GM23248 (cell line): ENCODE results near the gene IRF1. TPM values are rescaled to one million over a fixed set of nuclear protein-coding genes. Genes with fewer than 3 reads are reported as not detected.

Source experiments
- DNase-seq: peaks from one replicate; pipeline ENCODE4 v3.0.0-alpha.2; 2015
- H2AFZ ChIP-seq: fragments of 200-600 bp; sonication (generic); 2 replicates; pipeline ENCODE4 v1.6.1; 2016; ENCODE audit warnings: antibody characterized with exemption
- H3F3A ChIP-seq: fragments of 200-600 bp; sonication (generic); 2 replicates; pipeline ENCODE4 v1.6.1; 2016; ENCODE audit warnings: mild to moderate bottlenecking, antibody characterized with exemption, mixed run types; ENCODE audit not compliant: insufficient read depth
- H3K27ac ChIP-seq: fragments of 200-600 bp; sonication (generic); 2 replicates; pipeline ENCODE4 v1.5.1; 2016; ENCODE audit warnings: mild to moderate bottlenecking
- H3K27me3 ChIP-seq: fragments of 200-600 bp; sonication (generic); replicated peaks from 2 replicates; pipeline ENCODE4 v1.6.1; 2016; ENCODE audit warnings: mild to moderate bottlenecking; ENCODE audit not compliant: insufficient read depth
- H3K36me3 ChIP-seq: fragments of 200-600 bp; sonication (generic); 2 replicates; pipeline ENCODE4 v1.6.1; 2016; ENCODE audit warnings: low read depth, mild to moderate bottlenecking
- H3K4me1 ChIP-seq: fragments of 200-600 bp; sonication (generic); 2 replicates; pipeline ENCODE4 v1.6.1; 2016; ENCODE audit warnings: mild to moderate bottlenecking; ENCODE audit not compliant: insufficient read depth
- H3K4me2 ChIP-seq: fragments of 200-600 bp; sonication (generic); one replicate; pipeline ENCODE4 v1.6.1; 2016; ENCODE audit warnings: mild to moderate bottlenecking; ENCODE audit not compliant: unreplicated experiment
- H3K4me3 ChIP-seq: fragments of 200-600 bp; sonication (generic); 2 replicates; pipeline ENCODE4 v1.5.1; 2016; ENCODE audit warnings: mild to moderate bottlenecking
- H3K79me2 ChIP-seq: fragments of 200-600 bp; sonication (generic); 2 replicates; pipeline ENCODE4 v1.6.1; 2016; ENCODE audit warnings: mild to moderate bottlenecking; ENCODE audit not compliant: insufficient read depth
- H3K9ac ChIP-seq: fragments of 200-600 bp; sonication (generic); 2 replicates; pipeline ENCODE4 v1.6.1; 2016; ENCODE audit warnings: mild to moderate bottlenecking
- H3K9me2 ChIP-seq: fragments of 200-600 bp; sonication (generic); 2 replicates; pipeline ENCODE4 v1.6.1; 2016; ENCODE audit warnings: mixed run types, mild to moderate bottlenecking, moderate library complexity; ENCODE audit not compliant: insufficient read depth
- H3K9me3 ChIP-seq: fragments of 200-600 bp; sonication (generic); one replicate; pipeline ENCODE4 v1.6.1; 2017; ENCODE audit warnings: low read depth
- H4K20me1 ChIP-seq: fragments of 200-600 bp; sonication (generic); 2 replicates; pipeline ENCODE4 v1.6.0; 2016; ENCODE audit not compliant: insufficient read depth
- EZH2 ChIP-seq: fragments of 200-600 bp; sonication (generic); IDR thresholded peaks from 2 replicates; pipeline ENCODE4 v1.6.1; 2018; ENCODE audit warnings: antibody characterized with exemption, mild to moderate bottlenecking; ENCODE audit not compliant: insufficient read depth, poor library complexity, severe bottlenecking
- EZH2phosphoT487 ChIP-seq: fragments of 200-600 bp; sonication (generic); IDR thresholded peaks from 2 replicates; pipeline ENCODE4 v1.6.1; 2018; ENCODE audit warnings: antibody characterized with exemption, moderate library complexity, mild to moderate bottlenecking, low read depth; ENCODE audit not compliant: insufficient read depth
- WGBS, 2 experiments: methylation state at CpG; one replicate each; pipeline ENCODE4 v1.1.6; 2015 to 2017; ENCODE audit warnings: low lambda C conversion rate in 2 of 2, low coverage in 1 of 2; ENCODE audit errors: missing lambda C conversion rate in 2 of 2; 5-methylcytosine and 5-hydroxymethylcytosine counted together
- in situ Hi-C: fragments of 300-500 bp; cut with MboI; formaldehyde crosslinking; loops from 2 replicates; pipeline ENCODE4 v1.15.0; 2020
- polyA plus RNA-seq: library from polyadenylated mRNA; unstranded; fragments of >200 nt; fragmentation: Nextera tagmentation; extraction: Ambion mirVana; gene quantifications from 2 replicates; pipeline ENCODE4 v1.2.1, GENCODE V29; 2016
- total RNA-seq: library from RNA; depleted of rRNA; stranded (reverse); fragments of >200 nt; shearing (Covaris generic); gene quantifications from 2 replicates; pipeline ENCODE4 v1.2.3, GENCODE V29; 2014

Gene IRF1
- total and polyA plus RNA-seq, 2 experiments from 2014 or later = 6.2 to 22.2 TPM

DNA sequence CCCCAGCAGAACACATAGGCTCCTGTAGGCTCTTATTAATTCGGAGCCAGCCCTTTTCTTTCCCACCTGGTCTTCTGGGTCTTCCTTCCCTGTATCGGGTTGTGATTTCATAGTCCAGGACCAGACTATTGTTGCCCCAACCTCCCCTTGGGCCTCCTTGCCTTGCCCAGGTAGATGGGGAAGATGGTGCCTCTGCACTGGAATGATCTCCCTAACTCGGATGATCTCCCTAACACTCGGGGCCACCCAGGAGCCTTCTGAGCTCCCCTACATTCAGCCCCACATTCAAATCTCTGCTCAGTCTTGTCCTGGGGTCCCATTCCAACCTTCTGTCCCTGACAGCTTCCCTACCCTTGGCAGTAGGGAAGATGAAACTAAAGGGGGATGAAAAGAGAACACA lies 2.7 kb upstream of the IRF1 start:
- Histone ChIP-seq H3K9me3 (no peaks in the 10 kb centered on the region), H3K27ac (no peak overlapping the region), H3K9me2 (no peaks in the 10 kb centered on the region), H2AFZ (no peak overlapping the region), H4K20me1 (peaks cover 7% of the 10 kb centered on the region; the same call in 1 of the 2 replicates), H3K4me2 (no peak overlapping the region), H3K9ac (no peak overlapping the region), H3K79me2 (peaks cover 18% of the 10 kb centered on the region), H3K36me3 (0 out of 2 replicates have a peak, but pooled peaks cover 6% of the 10 kb centered on the region), H3K27me3 (no peaks in the 10 kb centered on the region), H3K4me1 (peaks cover 22% of the 10 kb centered on the region), H3K4me3 (no peak overlapping the region), H3F3A (peaks cover 16% of the 10 kb centered on the region)
- in situ Hi-C loops = no loop called here
- 95 to 97% methylated on average over 4 of the region's 4 CpGs for WGBS, 2 experiments
- TF ChIP-seq EZH2phosphoT487 (no peak), EZH2 (no peak)
- no peak for DNase-seq

DNA sequence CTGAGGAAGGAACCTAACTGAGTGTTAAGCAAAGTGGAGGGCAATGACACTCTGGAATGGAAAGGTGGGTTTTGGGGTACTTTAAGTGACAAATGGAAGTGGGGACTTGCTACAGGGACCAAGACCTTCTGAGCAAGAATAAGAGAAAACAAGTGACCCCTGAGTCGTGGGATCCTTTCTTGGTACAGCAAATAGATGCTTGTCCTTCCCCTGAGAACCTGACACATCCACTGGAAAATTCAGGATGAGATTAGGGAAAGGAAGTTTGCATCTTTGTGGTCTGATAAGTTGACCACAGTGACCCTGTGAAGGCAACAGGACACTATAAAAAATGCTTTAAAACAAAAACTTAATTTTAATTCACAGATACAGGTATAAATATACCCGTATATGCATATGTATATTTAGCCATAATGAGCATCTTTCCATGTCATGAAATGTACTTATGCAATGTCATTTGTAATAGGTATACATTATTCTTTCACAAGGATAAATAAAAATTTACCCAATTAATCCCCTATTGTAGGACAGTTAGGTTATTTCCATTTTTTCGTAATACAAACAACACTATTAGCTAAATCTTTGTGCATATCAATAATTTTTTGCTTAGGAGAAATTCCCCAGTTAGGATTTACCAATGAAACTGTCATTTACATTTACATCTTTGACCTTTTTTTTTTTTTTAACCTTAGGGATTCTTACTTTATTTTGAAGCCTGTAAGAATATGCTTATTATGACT lies 2.0 kb upstream of the IRF1 start:
- peaks cover 15% of the 10 kb centered on the region for H3K4me1 ChIP-seq
- H3F3A ChIP-seq = peaks cover 12% of the 10 kb centered on the region
- peaks cover 7% of the 10 kb centered on the region; the same call in 1 of the 2 replicates for H4K20me1 ChIP-seq
- no peak overlapping the region for H3K4me2 ChIP-seq
- H3K36me3 ChIP-seq = peaks cover 6% of the 10 kb centered on the region; the same call in 1 of the 2 replicates
- 60 to 71% methylated on average over 3 of the region's 3 CpGs for WGBS, 2 experiments
- no peak overlapping the region for H3K4me3 ChIP-seq
- H3K27me3 ChIP-seq = no peaks in the 10 kb centered on the region
- peaks cover 25% of the 10 kb centered on the region for H3K79me2 ChIP-seq
- H3K9ac ChIP-seq = no peak overlapping the region
- DNase-seq = no peak
- H2AFZ ChIP-seq = no peak overlapping the region
- in situ Hi-C loops = no loop called here
- H3K27ac ChIP-seq = no peak overlapping the region
- no peaks in the 10 kb centered on the region for H3K9me2 ChIP-seq
- no peak for TF ChIP-seq EZH2phosphoT487
- TF ChIP-seq EZH2 = no peak
- H3K9me3 ChIP-seq = no peaks in the 10 kb centered on the region

DNA sequence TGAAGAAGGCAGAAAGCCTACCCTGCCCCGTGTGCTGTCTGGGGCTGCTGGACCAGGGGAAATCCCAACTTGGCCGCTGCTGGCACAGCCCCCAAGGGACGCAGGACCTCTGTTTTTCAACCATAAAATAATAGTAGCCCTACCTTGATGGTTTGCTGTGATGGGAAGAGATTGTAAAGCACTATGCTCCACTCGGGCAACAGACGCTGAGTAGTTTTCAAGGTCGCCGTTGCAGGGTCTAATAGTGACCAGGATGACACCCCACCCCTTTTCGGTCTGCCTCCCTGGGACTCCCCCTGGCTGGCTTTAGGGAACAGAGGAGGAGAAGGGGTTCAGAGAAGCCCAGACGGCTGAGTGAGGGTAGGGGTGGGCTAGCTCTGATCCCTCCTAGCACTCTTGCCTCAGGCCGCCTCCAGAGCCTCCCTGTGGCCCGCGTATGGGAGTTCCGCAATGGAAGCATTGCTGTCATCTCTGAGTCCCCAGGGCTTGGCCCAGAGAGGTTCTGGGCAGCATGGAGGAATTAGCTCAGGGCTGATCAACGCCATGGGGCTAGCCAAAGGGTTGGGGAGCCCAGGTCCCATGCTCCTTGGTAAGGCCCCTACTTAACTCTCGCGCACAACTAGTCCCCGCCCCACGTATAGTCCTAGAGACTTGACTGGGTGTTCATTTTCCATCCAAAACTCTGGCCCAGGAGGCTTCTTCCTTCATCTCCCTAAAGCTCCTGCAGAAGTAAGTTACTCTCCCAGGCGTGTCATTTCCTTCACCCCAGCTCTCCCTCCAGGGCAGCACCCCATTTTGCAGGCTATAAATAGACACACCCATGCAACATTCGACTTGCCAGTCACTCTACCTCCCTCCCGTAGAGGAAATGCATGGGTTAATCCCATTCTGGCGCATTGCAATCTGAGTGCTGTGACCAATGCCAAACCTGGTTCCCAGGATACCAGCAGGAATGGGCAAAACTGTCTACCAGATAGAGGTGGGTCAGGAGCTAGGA lies 1.1 kb upstream of the IRF1 start:
- H3K4me1 ChIP-seq = peaks cover 8% of the 10 kb centered on the region
- 68 to 73% methylated on average over 22 of the region's 22 CpGs for WGBS, 2 experiments
- peak overlapping the region; percentile 92 for H3K9ac ChIP-seq
- no peaks in the 10 kb centered on the region for H3K9me2 ChIP-seq
- TF ChIP-seq EZH2phosphoT487 = no peak
- TF ChIP-seq EZH2 = no peak
- no peaks in the 10 kb centered on the region for H3K9me3 ChIP-seq
- H3F3A ChIP-seq = peaks cover 6% of the 10 kb centered on the region; the same call in 1 of the 2 replicates
- H3K27me3 ChIP-seq = no peaks in the 10 kb centered on the region
- peak overlapping the region; percentile 72 for H3K4me2 ChIP-seq
- H3K4me3 ChIP-seq = peak overlapping the region; percentile 91
- peaks cover 7% of the 10 kb centered on the region; the same call in 1 of the 2 replicates for H4K20me1 ChIP-seq
- peaks cover 6% of the 10 kb centered on the region; the same call in 1 of the 2 replicates for H3K36me3 ChIP-seq
- no peak for DNase-seq
- peak overlapping the region; percentile 61 for H3K27ac ChIP-seq
- in situ Hi-C loops = no loop called here
- H2AFZ ChIP-seq = peak overlapping the region; percentile 73
- H3K79me2 ChIP-seq = peaks cover 29% of the 10 kb centered on the region

DNA sequence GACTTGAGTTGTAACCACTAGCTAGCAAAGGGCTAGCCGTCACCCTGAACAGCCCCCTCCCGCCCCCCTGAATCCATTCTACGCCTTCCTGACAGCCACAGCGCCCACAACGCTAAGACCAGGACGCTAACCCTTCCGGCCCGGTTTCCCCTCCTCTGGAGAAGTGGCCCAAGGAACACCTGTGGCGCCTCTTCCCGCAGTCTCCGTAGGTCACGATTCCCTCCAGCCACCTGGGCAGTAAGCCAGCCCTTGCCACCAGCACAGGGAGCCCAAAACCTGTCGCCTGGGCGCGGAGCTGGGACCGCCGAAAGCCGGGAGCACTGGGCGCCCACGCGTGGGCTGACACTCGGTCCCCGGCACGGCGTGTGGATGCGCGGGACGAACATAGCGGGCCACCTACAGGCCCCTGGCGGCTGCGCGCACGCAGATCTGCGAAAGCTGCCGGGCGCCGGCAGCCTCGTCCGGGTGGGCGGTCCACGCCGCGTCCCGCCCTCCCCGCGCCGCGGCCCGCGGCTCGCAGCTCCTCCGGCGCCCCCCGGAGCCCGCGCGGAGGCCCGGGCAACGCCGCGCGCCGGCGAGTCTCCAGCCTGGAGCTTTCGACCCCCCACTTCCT lies 596 bp downstream of the IRF1 start:
- in situ Hi-C loops = no loop called here
- WGBS, 2 experiments = 1 to 2% methylated on average over 34 to 48 of the region's 65 CpGs
- peak; percentile 80 for DNase-seq
- Histone ChIP-seq H2AFZ (peak overlapping the region; percentile 67; the same call in 1 of the 2 replicates), H3K4me1 (peaks cover under 1% of the 10 kb centered on the region), H3K79me2 (peaks cover 29% of the 10 kb centered on the region), H3K27ac (peak overlapping the region; percentile 88), H3K36me3 (peaks cover 23% of the 10 kb centered on the region), H3K9me2 (no peaks in the 10 kb centered on the region), H3K9me3 (no peaks in the 10 kb centered on the region), H3F3A (peaks cover under 1% of the 10 kb centered on the region; the same call in 1 of the 2 replicates), H3K4me3 (peak overlapping the region; percentile 91), H4K20me1 (peaks cover 7% of the 10 kb centered on the region; the same call in 1 of the 2 replicates), H3K4me2 (peak overlapping the region; percentile 86), H3K9ac (peak overlapping the region; percentile 92), H3K27me3 (no peaks in the 10 kb centered on the region)
- TF ChIP-seq EZH2 (no peak), EZH2phosphoT487 (no peak)
